Mammary epithelial cell (primary cell): Measurements from ENCODE around the gene PIGB.

Experiments used
- CTCF ChIP-seq, 2 donors: IDR thresholded peaks in 1 of 2; conservative IDR thresholded peaks in 1 of 2; 2 replicates each; pipeline ENCODE4 v1.5.1; 2011 to 2012; ENCODE audit warnings: inconsistent platforms in 2 of 2, low read length in 2 of 2, mild to moderate bottlenecking in 2 of 2, control low read depth in 1 of 2, low read depth in 1 of 2; ENCODE audit not compliant: insufficient read depth in 1 of 2; ENCODE audit errors: extremely low read depth in 1 of 2
- EZH2 ChIP-seq: IDR thresholded peaks from 2 replicates; pipeline ENCODE4 v1.6.1; 2012; ENCODE audit warnings: low read length, inconsistent platforms, borderline replicate concordance

- TF ChIP-seq CTCF (conservative IDR thresholded peaks at IDR 0.05 in 1 of 2, IDR thresholded peaks at IDR 0.05 in 1 of 2; ENCODE audit: extremely low read depth in 1 of 2, insufficient read depth in 1 of 2, low read depth in 1 of 2, low read length in 2 of 2) = no peak
- TF ChIP-seq EZH2 = no peak
Measured at GRCh38 chr15:55281517-55282228, 37.3 kb upstream of the PIGB start.
